ENCODE measurements around the gene USB1. TPM values are rescaled to one million over a fixed set of nuclear protein-coding genes. Genes with fewer than 3 reads are reported as not detected.

USB1 gene
- total RNA-seq (4.5 TPM), polyA plus RNA-seq (31.4 TPM)
- long read RNA-seq, donor 1, partial matches to known transcripts = 0 of 1 reads
- long read RNA-seq, donor 1, other reads (novel, unspliced or antisense) = 0 of 1 reads
- long read RNA-seq, donor 2 = 0 reads
- long read RNA-seq, donor 3, transcript USB1-201 (7 exons, 2,282 nt) = major isoform, 6 of 15 reads
- long read RNA-seq, donor 3, partial matches to known transcripts = 6 of 15 reads
- long read RNA-seq, donor 3, other reads (novel, unspliced or antisense) = 0 of 15 reads
- long read RNA-seq, donor 4, transcript USB1-201 (7 exons, 2,282 nt) = major isoform, 5 of 18 reads
- long read RNA-seq, donor 4, partial matches to known transcripts = 12 of 18 reads
- long read RNA-seq, donor 4, other reads (novel, unspliced or antisense) = 0 of 18 reads
- long read RNA-seq, donor 5, transcript USB1-201 (7 exons, 2,282 nt) = major isoform, 9 of 32 reads
- long read RNA-seq, donor 5, partial matches to known transcripts = 19 of 32 reads
- long read RNA-seq, donor 5, other reads (novel, unspliced or antisense) = 0 of 32 reads
- long read RNA-seq, donor 6, transcript USB1-201 (7 exons, 2,282 nt) = major isoform, 5 of 9 reads
- long read RNA-seq, donor 6, partial matches to known transcripts = 0 of 9 reads
- long read RNA-seq, donor 6, other reads (novel, unspliced or antisense) = 0 of 9 reads
- long read RNA-seq, donor 7, partial matches to known transcripts = 0 of 5 reads
- long read RNA-seq, donor 7, other reads (novel, unspliced or antisense) = 0 of 5 reads
- long read RNA-seq, donor 8, partial matches to known transcripts = 0 of 7 reads
- long read RNA-seq, donor 8, other reads (novel, unspliced or antisense) = 0 of 7 reads
- long read RNA-seq, donor 9, transcript USB1-201 (7 exons, 2,282 nt) = major isoform, 7 of 8 reads
- long read RNA-seq, donor 9, partial matches to known transcripts = 0 of 8 reads
- long read RNA-seq, donor 9, other reads (novel, unspliced or antisense) = 0 of 8 reads
- long read RNA-seq, donor 10, transcript USB1-201 (7 exons, 2,282 nt) = major isoform, 7 of 11 reads
- long read RNA-seq, donor 10, partial matches to known transcripts = 0 of 11 reads
- long read RNA-seq, donor 10, other reads (novel, unspliced or antisense) = 0 of 11 reads

GRCh38 chr16:58000706-58001676 is at the start of gene USB1:
Gene USB1, plus strand, starts transcription at chr16:58001407. Its CDS starts 77 bp downstream, at chr16:58001484.
- H3K4me3 ChIP-seq (ENCODE audit: low read length in 2 of 2) = peak within 1 kb of the TSS; percentile 80 to 93
- DNase-seq (ENCODE audit: low read depth in 6 of 9, low spot score in 9 of 9) = peak; percentile 62 to 93 (median 81)
- H3K9me3 ChIP-seq (ENCODE audit: control insufficient read depth in 2 of 2, insufficient read depth in 1 of 2, low read length in 1 of 2) = peaks cover 0 to 3% of the 10 kb centered on the region in 2 donors
- H3K27me3 ChIP-seq (ENCODE audit: control insufficient read depth in 2 of 2, insufficient read depth in 1 of 2, low read length in 1 of 2) = no peaks in the 10 kb centered on the region
- under 1% methylated on average over 81 of the region's 81 CpGs for WGBS
- peak within 1 kb of the TSS; percentile 71 to 84 for H3K27ac ChIP-seq (ENCODE audit: low read depth in 1 of 2, low read length in 1 of 2)
- peaks cover 10 to 26% of the 10 kb centered on the region in 2 donors for H3K4me1 ChIP-seq (ENCODE audit: control insufficient read depth in 2 of 2, insufficient read depth in 2 of 2, low read length in 2 of 2)
- H3K36me3 ChIP-seq (ENCODE audit: control insufficient read depth in 2 of 2, insufficient read depth in 2 of 2, low read length in 1 of 2) = peaks cover 26 to 34% of the 10 kb centered on the region in 2 donors

DNA sequence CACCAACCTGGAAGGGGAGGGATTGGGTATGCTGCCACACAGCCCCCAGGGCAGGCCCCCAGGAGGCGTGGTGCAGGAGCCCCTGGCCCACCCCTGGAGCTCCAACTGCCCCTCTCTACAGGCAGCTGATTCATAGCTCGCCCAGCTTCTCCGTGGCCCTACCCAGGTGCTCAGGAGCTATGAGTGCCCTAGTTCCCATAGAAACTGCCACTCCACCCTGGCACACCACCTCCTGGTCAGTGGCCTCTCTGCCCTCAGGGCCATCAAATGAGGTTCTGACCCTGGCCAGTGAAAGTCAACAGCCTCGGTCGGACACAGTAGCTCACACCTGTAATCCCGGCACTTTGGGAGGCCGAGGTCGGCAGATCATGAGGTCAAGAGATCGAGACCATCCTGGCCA is 48.3 kb upstream of the USB1 start:
- no peaks in the 10 kb centered on the region for H3K4me1 ChIP-seq (ENCODE audit: control insufficient read depth in 2 of 2, insufficient read depth in 2 of 2, low read length in 2 of 2)
- H3K27me3 ChIP-seq (ENCODE audit: control insufficient read depth in 2 of 2, insufficient read depth in 1 of 2, low read length in 1 of 2) = no peaks in the 10 kb centered on the region
- H3K36me3 ChIP-seq (ENCODE audit: control insufficient read depth in 2 of 2, insufficient read depth in 2 of 2, low read length in 1 of 2) = no peaks in the 10 kb centered on the region
- no peak for DNase-seq (ENCODE audit: low read depth in 6 of 9, low spot score in 9 of 9)
- no peaks in the 10 kb centered on the region for H3K9me3 ChIP-seq (ENCODE audit: control insufficient read depth in 2 of 2, insufficient read depth in 1 of 2, low read length in 1 of 2)
- no peak overlapping the region for H3K4me3 ChIP-seq (ENCODE audit: low read length in 2 of 2)
- WGBS = 97% methylated on average over 9 of the region's 9 CpGs
- H3K27ac ChIP-seq (ENCODE audit: low read depth in 1 of 2, low read length in 1 of 2) = no peak overlapping the region

DNA sequence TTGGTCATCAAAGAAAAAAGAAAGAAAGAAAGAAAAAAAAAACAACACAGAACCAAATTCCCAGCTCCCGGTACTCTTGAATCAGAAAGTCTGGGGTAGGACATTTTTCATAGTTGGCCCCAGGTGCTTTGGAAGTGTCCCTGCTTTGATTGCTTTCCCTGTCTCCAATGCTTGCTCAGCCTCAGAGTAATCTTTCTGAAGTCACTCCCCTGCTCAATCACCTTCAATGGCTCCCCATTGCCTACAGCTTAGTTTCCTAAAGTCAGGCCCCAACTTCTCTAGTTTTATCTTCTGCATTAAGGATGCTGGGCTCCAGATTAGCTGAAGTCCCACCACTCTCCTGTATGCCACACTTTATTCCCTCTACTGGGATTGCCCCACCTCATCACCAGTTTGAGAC is 47.4 kb upstream of the USB1 start:
- Histone ChIP-seq H3K4me1 (ENCODE audit: control insufficient read depth in 2 of 2, insufficient read depth in 2 of 2, low read length in 2 of 2) (no peaks in the 10 kb centered on the region), H3K4me3 (ENCODE audit: low read length in 2 of 2) (no peak overlapping the region), H3K27ac (ENCODE audit: low read depth in 1 of 2, low read length in 1 of 2) (no peak overlapping the region), H3K9me3 (ENCODE audit: control insufficient read depth in 2 of 2, insufficient read depth in 1 of 2, low read length in 1 of 2) (no peaks in the 10 kb centered on the region), H3K27me3 (ENCODE audit: control insufficient read depth in 2 of 2, insufficient read depth in 1 of 2, low read length in 1 of 2) (no peaks in the 10 kb centered on the region), H3K36me3 (ENCODE audit: control insufficient read depth in 2 of 2, insufficient read depth in 2 of 2, low read length in 1 of 2) (no peaks in the 10 kb centered on the region)
- no peak for DNase-seq (ENCODE audit: low read depth in 6 of 9, low spot score in 9 of 9)
- WGBS = 98% methylated on average over 1 of the region's 1 CpG

DNA sequence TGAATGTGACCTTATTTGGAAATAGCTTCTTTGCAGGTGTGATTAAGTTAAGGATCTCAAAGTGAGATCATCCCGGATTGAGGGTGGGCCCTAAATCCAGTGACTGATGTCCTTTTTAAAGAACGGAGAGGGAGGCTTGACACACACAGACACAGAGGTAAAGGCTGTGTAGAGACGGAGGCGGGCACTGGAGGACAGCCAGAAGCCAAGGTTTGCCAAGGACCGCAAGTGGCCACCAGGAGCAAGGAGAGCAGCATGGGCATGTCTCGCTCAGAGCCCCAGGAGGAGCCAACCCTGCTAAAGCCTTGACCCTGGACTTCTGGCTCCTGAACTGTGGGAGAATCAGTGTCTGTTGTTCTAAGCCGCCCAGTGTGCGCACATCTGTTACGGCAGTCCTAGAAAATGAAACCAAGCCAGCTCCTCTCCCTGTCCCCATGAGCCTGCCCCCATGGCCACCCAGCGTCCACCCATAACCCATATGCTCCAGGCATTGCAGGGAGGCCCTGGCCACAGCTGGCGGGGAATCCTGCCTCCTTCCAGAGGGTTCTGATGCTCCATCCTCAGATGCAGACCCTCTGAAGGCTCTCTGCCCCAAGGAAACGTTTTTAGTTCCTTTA is 45.5 kb upstream of the USB1 start:
- Histone ChIP-seq H3K27me3 (ENCODE audit: control insufficient read depth in 2 of 2, insufficient read depth in 1 of 2, low read length in 1 of 2) (no peaks in the 10 kb centered on the region), H3K9me3 (ENCODE audit: control insufficient read depth in 2 of 2, insufficient read depth in 1 of 2, low read length in 1 of 2) (no peaks in the 10 kb centered on the region), H3K4me3 (ENCODE audit: low read length in 2 of 2) (no peak overlapping the region), H3K4me1 (ENCODE audit: control insufficient read depth in 2 of 2, insufficient read depth in 2 of 2, low read length in 2 of 2) (no peaks in the 10 kb centered on the region), H3K27ac (ENCODE audit: low read depth in 1 of 2, low read length in 1 of 2) (no peak overlapping the region), H3K36me3 (ENCODE audit: control insufficient read depth in 2 of 2, insufficient read depth in 2 of 2, low read length in 1 of 2) (no peaks in the 10 kb centered on the region)
- DNase-seq (ENCODE audit: low read depth in 6 of 9, low spot score in 9 of 9) = no peak
- 95% methylated on average over 12 of the region's 12 CpGs for WGBS

DNA sequence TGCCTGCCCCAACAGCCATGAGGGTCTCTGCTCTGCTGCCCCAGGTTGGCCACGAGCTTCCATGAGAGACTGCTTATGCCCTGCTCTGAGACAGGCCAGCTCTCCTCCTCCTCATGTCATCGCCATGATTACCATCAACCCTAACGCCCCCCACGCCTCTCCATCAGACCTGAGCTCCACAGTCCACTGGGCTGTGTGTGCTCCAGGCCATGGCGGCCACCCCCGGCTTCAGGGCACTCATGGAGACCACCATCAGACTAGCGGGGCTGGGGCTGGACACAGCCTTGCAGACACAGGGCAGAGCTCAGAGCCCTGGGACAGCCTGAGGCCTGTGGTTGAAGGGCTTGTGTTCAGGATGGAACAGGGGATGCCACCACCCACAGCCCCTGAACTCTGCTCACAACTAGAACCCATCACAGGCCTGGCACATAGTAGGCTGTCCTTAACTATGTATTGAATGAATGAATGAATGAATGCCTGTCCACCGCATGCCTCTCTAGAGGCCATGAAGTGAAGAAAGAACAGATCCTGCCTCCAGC is 44.9 kb upstream of the USB1 start:
- Histone ChIP-seq H3K36me3 (ENCODE audit: control insufficient read depth in 2 of 2, insufficient read depth in 2 of 2, low read length in 1 of 2) (no peaks in the 10 kb centered on the region), H3K27ac (ENCODE audit: low read depth in 1 of 2, low read length in 1 of 2) (no peak overlapping the region), H3K9me3 (ENCODE audit: control insufficient read depth in 2 of 2, insufficient read depth in 1 of 2, low read length in 1 of 2) (no peaks in the 10 kb centered on the region), H3K27me3 (ENCODE audit: control insufficient read depth in 2 of 2, insufficient read depth in 1 of 2, low read length in 1 of 2) (no peaks in the 10 kb centered on the region), H3K4me3 (ENCODE audit: low read length in 2 of 2) (no peak overlapping the region), H3K4me1 (ENCODE audit: control insufficient read depth in 2 of 2, insufficient read depth in 2 of 2, low read length in 2 of 2) (no peaks in the 10 kb centered on the region)
- no peak for DNase-seq (ENCODE audit: low read depth in 6 of 9, low spot score in 9 of 9)
- 89% methylated on average over 8 of the region's 8 CpGs for WGBS

GRCh38 chr16:57956924-57957672 is 44.1 kb upstream of the USB1 start:
- DNase-seq (ENCODE audit: low read depth in 6 of 9, low spot score in 9 of 9) = no peak
- Histone ChIP-seq H3K4me3 (ENCODE audit: low read length in 2 of 2) (no peak overlapping the region), H3K4me1 (ENCODE audit: control insufficient read depth in 2 of 2, insufficient read depth in 2 of 2, low read length in 2 of 2) (no peaks in the 10 kb centered on the region), H3K36me3 (ENCODE audit: control insufficient read depth in 2 of 2, insufficient read depth in 2 of 2, low read length in 1 of 2) (no peaks in the 10 kb centered on the region), H3K9me3 (ENCODE audit: control insufficient read depth in 2 of 2, insufficient read depth in 1 of 2, low read length in 1 of 2) (no peaks in the 10 kb centered on the region), H3K27me3 (ENCODE audit: control insufficient read depth in 2 of 2, insufficient read depth in 1 of 2, low read length in 1 of 2) (no peaks in the 10 kb centered on the region), H3K27ac (ENCODE audit: low read depth in 1 of 2, low read length in 1 of 2) (no peak overlapping the region)
- WGBS = 96% methylated on average over 8 of the region's 8 CpGs

DNA sequence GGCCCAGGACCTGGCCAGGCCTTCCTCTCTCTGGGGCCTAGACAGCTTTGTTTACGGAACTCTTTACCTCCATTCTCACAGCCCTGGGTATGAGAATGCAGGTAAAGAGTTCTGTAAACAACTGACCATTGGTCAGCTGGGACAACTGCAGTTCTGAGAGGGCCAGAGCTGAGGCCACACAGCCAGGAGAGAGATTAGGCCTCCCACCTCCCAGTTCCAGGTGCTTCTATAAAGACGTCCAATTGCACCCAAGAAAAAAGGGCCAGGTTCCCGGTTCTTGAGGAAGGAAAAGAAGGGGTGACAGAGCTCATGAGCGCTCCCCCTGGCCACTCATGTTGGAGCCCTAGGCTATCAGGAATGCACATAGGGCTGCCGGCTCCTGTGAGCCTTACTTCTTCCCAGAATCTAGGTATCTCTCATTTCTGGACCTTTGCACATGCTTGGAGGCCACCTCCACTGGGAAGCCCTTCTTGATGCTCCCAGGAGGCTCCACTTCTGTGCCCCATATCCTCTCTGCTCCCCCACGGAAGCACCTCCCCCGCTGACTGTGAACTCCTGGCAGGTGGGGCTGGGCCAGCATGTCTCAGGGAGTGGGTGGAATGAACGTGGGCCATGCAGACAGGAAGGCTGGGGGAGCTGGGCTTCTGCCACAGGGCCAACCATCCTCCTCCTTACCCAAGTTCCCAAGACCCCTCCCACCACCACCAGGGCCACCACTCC is 43.4 kb upstream of the USB1 start:
- H3K27me3 ChIP-seq (ENCODE audit: control insufficient read depth in 2 of 2, insufficient read depth in 1 of 2, low read length in 1 of 2) = no peaks in the 10 kb centered on the region
- no peaks in the 10 kb centered on the region for H3K9me3 ChIP-seq (ENCODE audit: control insufficient read depth in 2 of 2, insufficient read depth in 1 of 2, low read length in 1 of 2)
- no peak overlapping the region for H3K27ac ChIP-seq (ENCODE audit: low read depth in 1 of 2, low read length in 1 of 2)
- no peaks in the 10 kb centered on the region for H3K4me1 ChIP-seq (ENCODE audit: control insufficient read depth in 2 of 2, insufficient read depth in 2 of 2, low read length in 2 of 2)
- WGBS = 89% methylated on average over 8 of the region's 8 CpGs
- H3K4me3 ChIP-seq (ENCODE audit: low read length in 2 of 2) = no peak overlapping the region
- DNase-seq (ENCODE audit: low read depth in 6 of 9, low spot score in 9 of 9) = no peak
- H3K36me3 ChIP-seq (ENCODE audit: control insufficient read depth in 2 of 2, insufficient read depth in 2 of 2, low read length in 1 of 2) = no peaks in the 10 kb centered on the region

Data from thymus (tissue), 14 donors.